Sigmoid colon (tissue), 7 donors: ENCODE measurements around the gene RBP7. TPM values are rescaled to one million over a fixed set of nuclear protein-coding genes. Genes with fewer than 3 reads are reported as not detected.
"Not testable (repeated sequence)": the region's sequence is repeated elsewhere in the genome, so short reads cannot be mapped to it uniquely, and the experiment has no call there.

Experiments
- DNase-seq: peaks from one replicate; pipeline ENCODE4 v3.0.0-alpha.2; 2019
- H3K27ac ChIP-seq, 4 donors: fragments of 200-600 bp; sonication (generic); one replicate each; pipeline ENCODE4 v1.5.1; 2016 to 2019; ENCODE audit warnings: mild to moderate bottlenecking in 1 of 4
- H3K27me3 ChIP-seq, 3 donors: fragments of 200-600 bp; sonication (generic); one replicate each; pipeline ENCODE4 v1.5.1; 2019; ENCODE audit warnings: mild to moderate bottlenecking in 1 of 3
- H3K36me3 ChIP-seq, 4 donors: fragments of 200-600 bp; sonication (generic); one replicate each; pipeline ENCODE4 v1.5.1; 2016 to 2019
- H3K4me1 ChIP-seq, 4 donors: fragments of 200-600 bp; sonication (generic); one replicate each; pipeline ENCODE4 v1.5.1; 2017 to 2019
- H3K4me3 ChIP-seq, 4 donors: fragments of 200-600 bp; sonication (generic); one replicate each; pipeline ENCODE4 v1.5.1; 2017 to 2019; ENCODE audit warnings: mild to moderate bottlenecking in 2 of 4, moderate library complexity in 1 of 4
- H3K9me3 ChIP-seq, 4 donors: fragments of 200-600 bp in 3 of 4; sonication (generic) in 3 of 4; one replicate each; pipeline versions ENCODE4 v1.5.1 to v1.6.1; 2013 to 2019
- CTCF ChIP-seq, 4 experiments: fragments of 450-650 bp in 3 of 4; fragments of 200-600 bp in 1 of 4; IDR thresholded peaks; one replicate each; pipeline ENCODE4 v1.5.1; 2016 to 2019; ENCODE audit warnings: antibody characterized with exemption in 4 of 4, mild to moderate bottlenecking in 3 of 4, moderate library complexity in 2 of 4
- EP300 ChIP-seq, 4 donors: sonication (generic); formaldehyde crosslinking; IDR thresholded peaks; one replicate each; pipeline ENCODE4 v1.6.1; 2017; ENCODE audit warnings: antibody characterized with exemption in 4 of 4
- POLR2A ChIP-seq, 2 donors: fragments of 450-650 bp; IDR thresholded peaks; one replicate each; pipeline ENCODE4 v1.6.1; 2016; ENCODE audit warnings: antibody characterized with exemption in 2 of 2, mild to moderate bottlenecking in 2 of 2, moderate library complexity in 2 of 2
- POLR2AphosphoS5 ChIP-seq, 4 donors: sonication (generic); formaldehyde crosslinking; IDR thresholded peaks; one replicate each; pipeline ENCODE4 v1.6.1; 2017; ENCODE audit warnings: antibody characterized with exemption in 4 of 4
- WGBS, 2 donors: extraction: QIAGEN DNeasy Blood & Tissue Kit; methylation state at CpG; one replicate each; pipeline ENCODE4 v1.1.7; 2013; 5-methylcytosine and 5-hydroxymethylcytosine counted together
- intact Hi-C: fragments of 100-400 bp; cut with DNase I; formaldehyde crosslinking; loops from one replicate; pipeline ENCODE4 v1.15.1; 2023
- polyA plus RNA-seq, 3 donors: library from polyadenylated mRNA; stranded (reverse); fragments of 200-250 nt; gene quantifications; one replicate each; pipeline ENCODE4 v1.2.3, GENCODE V29; 2013
- total RNA-seq, 4 donors: library from RNA; depleted of rRNA; stranded (reverse); fragments of >200 nt; gene quantifications; one replicate each; pipeline ENCODE4 v1.1.0, GENCODE V29; 2016
- donor health status: healthy with polysubstance abuse.
- donor health status: Bipolar disorder and iron deficiency.
- donor health status: healthy.

RBP7 gene
- total and polyA plus RNA-seq, 7 donors: 4.2 to 13.2 (median 10.0) TPM

- no peak overlapping the region for H3K27ac ChIP-seq
- TF ChIP-seq POLR2A (IDR thresholded peaks at IDR 0.05) (no peak), EP300 (IDR thresholded peaks at IDR 0.05) (no peak), POLR2AphosphoS5 (IDR thresholded peaks at IDR 0.05) (no peak), CTCF (IDR thresholded peaks at IDR 0.05) (no peak)
- H3K4me3 ChIP-seq: no peak overlapping the region
- no peaks in the 10 kb centered on the region for H3K9me3 ChIP-seq
- no peak for DNase-seq
- intact Hi-C loops: no loop called here
- H3K4me1 ChIP-seq: peaks cover 0 to 6% (median 3%) of the 10 kb centered on the region in 4 donors
- H3K27me3 ChIP-seq: no peaks in the 10 kb centered on the region
- no peaks in the 10 kb centered on the region for H3K36me3 ChIP-seq
Observed at GRCh38 chr1:10019561-10019960, 22.5 kb downstream of the RBP7 start.

GRCh38 chr1:10020086-10020485, 23.1 kb downstream of the RBP7 start:
- DNase-seq: no peak
- TF ChIP-seq POLR2A (IDR thresholded peaks at IDR 0.05) (no peak), EP300 (IDR thresholded peaks at IDR 0.05) (no peak), CTCF (IDR thresholded peaks at IDR 0.05) (no peak), POLR2AphosphoS5 (IDR thresholded peaks at IDR 0.05) (no peak)
- H3K4me3 ChIP-seq: no peak overlapping the region
- H3K36me3 ChIP-seq: no peaks in the 10 kb centered on the region
- no peaks in the 10 kb centered on the region for H3K27me3 ChIP-seq
- H3K27ac ChIP-seq: no peak overlapping the region
- no peaks in the 10 kb centered on the region for H3K9me3 ChIP-seq
- intact Hi-C loops: no loop called here
- peaks cover 0 to 6% (median 3%) of the 10 kb centered on the region in 4 donors for H3K4me1 ChIP-seq
- 93% methylated on average over 3 of the region's 3 CpGs for whole genome bisulfite sequencing, 2 donors

GRCh38 chr1:10020678-10021077, 23.6 kb downstream of the RBP7 start:
- H3K36me3 ChIP-seq, H3K9me3 ChIP-seq, H3K4me1 ChIP-seq, intact Hi-C loops, H3K27ac ChIP-seq, H3K4me3 ChIP-seq, DNase-seq, H3K27me3 ChIP-seq: not testable (repeated sequence)
- 82 to 86% methylated on average over 2 of the region's 2 CpGs for WGBS, 2 donors

- H3K27ac ChIP-seq, DNase-seq, H3K9me3 ChIP-seq, H3K27me3 ChIP-seq, H3K36me3 ChIP-seq, intact Hi-C loops, H3K4me1 ChIP-seq, H3K4me3 ChIP-seq: not testable (repeated sequence)
- WGBS, 2 donors: 90 to 93% methylated on average over 4 of the region's 4 CpGs
Observed at GRCh38 chr1:10021992-10022391, 25.0 kb downstream of the RBP7 start.

GRCh38 chr1:10022656-10023055, 25.6 kb downstream of the RBP7 start:
- Histone ChIP-seq H3K27me3 (no peaks in the 10 kb centered on the region), H3K4me1 (no peaks in the 10 kb centered on the region), H3K36me3 (no peaks in the 10 kb centered on the region), H3K27ac (no peak overlapping the region), H3K9me3 (no peaks in the 10 kb centered on the region), H3K4me3 (no peak overlapping the region)
- no peak for TF ChIP-seq POLR2AphosphoS5 (IDR thresholded peaks at IDR 0.05)
- TF ChIP-seq CTCF (IDR thresholded peaks at IDR 0.05): no peak
- TF ChIP-seq POLR2A (IDR thresholded peaks at IDR 0.05): no peak
- no peak for TF ChIP-seq EP300 (IDR thresholded peaks at IDR 0.05)
- intact Hi-C loops: no loop called here
- 86 to 94% methylated on average over 7 of the region's 7 CpGs for WGBS, 2 donors
- DNase-seq: no peak

- no peak for TF ChIP-seq CTCF (IDR thresholded peaks at IDR 0.05)
- TF ChIP-seq POLR2AphosphoS5 (IDR thresholded peaks at IDR 0.05): no peak
- no peak for TF ChIP-seq POLR2A (IDR thresholded peaks at IDR 0.05)
- TF ChIP-seq EP300 (IDR thresholded peaks at IDR 0.05): no peak
- H3K27me3 ChIP-seq: no peaks in the 10 kb centered on the region
- H3K9me3 ChIP-seq: no peaks in the 10 kb centered on the region
- no peak overlapping the region for H3K4me3 ChIP-seq
- intact Hi-C loops: no loop called here
- WGBS, 2 donors: 88 to 92% methylated on average over 2 of the region's 2 CpGs
- DNase-seq: no peak
- no peaks in the 10 kb centered on the region for H3K36me3 ChIP-seq
- no peaks in the 10 kb centered on the region for H3K4me1 ChIP-seq
- no peak overlapping the region for H3K27ac ChIP-seq
Observed at GRCh38 chr1:10025354-10025753, 28.3 kb downstream of the RBP7 start.
